ENCODE data around the gene CD69. TPM values are rescaled to one million over a fixed set of nuclear protein-coding genes. Genes with fewer than 3 reads are reported as not detected.

Gene CD69
- total RNA-seq, 1 experiment from 2014 or later = not detected

DNA sequence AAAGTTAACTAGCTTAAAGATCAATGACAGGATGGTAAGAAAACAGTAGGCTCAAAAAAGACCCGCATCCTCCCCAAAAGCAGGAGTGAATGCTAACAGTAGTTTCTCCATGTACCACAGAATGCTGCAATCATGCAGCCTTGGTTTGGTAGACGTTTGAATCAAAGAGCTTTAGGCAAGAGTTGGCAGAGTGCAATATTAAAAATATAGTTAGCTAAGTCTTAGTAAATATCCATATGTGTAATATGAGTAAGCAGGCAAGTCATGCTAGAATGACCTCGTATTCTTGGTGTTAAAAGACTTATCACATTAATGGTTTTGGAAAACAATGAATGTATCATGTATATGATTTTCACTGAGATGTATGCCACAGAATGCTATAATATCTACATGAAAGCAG, 47.8 kb upstream of the CD69 start:
- Mint-ChIP-seq H3K27ac (ENCODE audit: unreplicated experiment) (no peak overlapping the region), H3K4me1 (ENCODE audit: low read depth, unreplicated experiment) (no peaks in the 10 kb centered on the region), H3K4me3 (ENCODE audit: unreplicated experiment) (no peak overlapping the region), H3K36me3 (ENCODE audit: insufficient read depth, unreplicated experiment) (no peaks in the 10 kb centered on the region), H3K9me3 (ENCODE audit: unreplicated experiment) (no peaks in the 10 kb centered on the region), H3K27me3 (ENCODE audit: insufficient read depth, unreplicated experiment) (peaks cover 21% of the 10 kb centered on the region)
- POLR2A ChIA-PET = no interaction called here
- H3K27me3 ChIP-seq (replicated peaks; ENCODE audit: control insufficient read depth, insufficient read depth, low read length) = no peaks in the 10 kb centered on the region
- H3K9me3 ChIP-seq = no peaks in the 10 kb centered on the region
- no TSS peak for BruUV-seq (replicated peaks)
- H3K36me3 ChIP-seq (ENCODE audit: control insufficient read depth, insufficient read depth, low read length) = no peaks in the 10 kb centered on the region
- no peak overlapping the region for H3K4me3 ChIP-seq (ENCODE audit: low read depth, low read length)
- DNase-seq = no peak
- H3K4me1 ChIP-seq = no peaks in the 10 kb centered on the region
- CTCF ChIA-PET = no interaction called here
- intact Hi-C loops (cut with micrococcal nuclease; ENCODE audit: unreplicated experiment) = no loop called here
- TF ChIP-seq, protein P1, sequence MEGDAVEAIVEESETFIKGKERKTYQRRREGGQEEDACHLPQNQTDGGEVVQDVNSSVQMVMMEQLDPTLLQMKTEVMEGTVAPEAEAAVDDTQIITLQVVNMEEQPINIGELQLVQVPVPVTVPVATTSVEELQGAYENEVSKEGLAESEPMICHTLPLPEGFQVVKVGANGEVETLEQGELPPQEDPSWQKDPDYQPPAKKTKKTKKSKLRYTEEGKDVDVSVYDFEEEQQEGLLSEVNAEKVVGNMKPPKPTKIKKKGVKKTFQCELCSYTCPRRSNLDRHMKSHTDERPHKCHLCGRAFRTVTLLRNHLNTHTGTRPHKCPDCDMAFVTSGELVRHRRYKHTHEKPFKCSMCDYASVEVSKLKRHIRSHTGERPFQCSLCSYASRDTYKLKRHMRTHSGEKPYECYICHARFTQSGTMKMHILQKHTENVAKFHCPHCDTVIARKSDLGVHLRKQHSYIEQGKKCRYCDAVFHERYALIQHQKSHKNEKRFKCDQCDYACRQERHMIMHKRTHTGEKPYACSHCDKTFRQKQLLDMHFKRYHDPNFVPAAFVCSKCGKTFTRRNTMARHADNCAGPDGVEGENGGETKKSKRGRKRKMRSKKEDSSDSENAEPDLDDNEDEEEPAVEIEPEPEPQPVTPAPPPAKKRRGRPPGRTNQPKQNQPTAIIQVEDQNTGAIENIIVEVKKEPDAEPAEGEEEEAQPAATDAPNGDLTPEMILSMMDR (IDR thresholded peaks at IDR 0.05; ENCODE audit: insufficient read depth in 1 of 2, low read depth in 1 of 2, low read length in 1 of 2, severe bottlenecking in 1 of 2, unreplicated experiment in 1 of 2) = no peak

DNA sequence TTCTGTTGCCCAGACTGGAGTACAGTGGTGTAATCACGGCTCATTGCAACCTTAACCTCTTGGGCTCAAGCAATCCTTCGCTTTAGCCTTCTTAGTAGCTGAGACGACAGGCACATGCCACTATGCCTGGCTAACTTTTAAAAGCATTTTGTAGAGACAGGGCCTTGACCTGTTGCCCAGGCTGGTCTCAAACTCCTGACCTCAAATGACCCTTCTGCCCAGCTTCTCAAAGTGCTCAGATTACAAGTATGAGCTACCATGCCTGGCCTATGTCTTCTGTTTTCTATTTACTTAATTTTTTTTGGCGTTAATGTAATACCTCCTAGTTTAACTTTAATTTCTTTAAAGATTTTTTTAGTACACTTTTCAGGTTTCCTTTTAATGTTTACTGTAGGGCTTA, 46.0 kb upstream of the CD69 start:
- H3K4me3 ChIP-seq (ENCODE audit: low read depth, low read length) = no peak overlapping the region
- Mint-ChIP-seq H3K4me1 (ENCODE audit: low read depth, unreplicated experiment) (no peaks in the 10 kb centered on the region), H3K27me3 (ENCODE audit: insufficient read depth, unreplicated experiment) (peaks cover 21% of the 10 kb centered on the region), H3K4me3 (ENCODE audit: unreplicated experiment) (no peak overlapping the region), H3K27ac (ENCODE audit: unreplicated experiment) (no peak overlapping the region), H3K36me3 (ENCODE audit: insufficient read depth, unreplicated experiment) (no peaks in the 10 kb centered on the region), H3K9me3 (ENCODE audit: unreplicated experiment) (no peaks in the 10 kb centered on the region)
- ChIA-PET CTCF (no interaction called here), POLR2A (no interaction called here)
- no peak for DNase-seq
- TF ChIP-seq, protein P1 (IDR thresholded peaks at IDR 0.05; ENCODE audit: insufficient read depth in 1 of 2, low read depth in 1 of 2, low read length in 1 of 2, severe bottlenecking in 1 of 2, unreplicated experiment in 1 of 2) = no peak
- no peaks in the 10 kb centered on the region for H3K27me3 ChIP-seq (replicated peaks; ENCODE audit: control insufficient read depth, insufficient read depth, low read length)
- H3K9me3 ChIP-seq = no peaks in the 10 kb centered on the region
- no TSS peak for BruUV-seq (replicated peaks)
- no peaks in the 10 kb centered on the region for H3K36me3 ChIP-seq (ENCODE audit: control insufficient read depth, insufficient read depth, low read length)
- intact Hi-C loops (cut with micrococcal nuclease; ENCODE audit: unreplicated experiment) = no loop called here
- no peaks in the 10 kb centered on the region for H3K4me1 ChIP-seq

DNA sequence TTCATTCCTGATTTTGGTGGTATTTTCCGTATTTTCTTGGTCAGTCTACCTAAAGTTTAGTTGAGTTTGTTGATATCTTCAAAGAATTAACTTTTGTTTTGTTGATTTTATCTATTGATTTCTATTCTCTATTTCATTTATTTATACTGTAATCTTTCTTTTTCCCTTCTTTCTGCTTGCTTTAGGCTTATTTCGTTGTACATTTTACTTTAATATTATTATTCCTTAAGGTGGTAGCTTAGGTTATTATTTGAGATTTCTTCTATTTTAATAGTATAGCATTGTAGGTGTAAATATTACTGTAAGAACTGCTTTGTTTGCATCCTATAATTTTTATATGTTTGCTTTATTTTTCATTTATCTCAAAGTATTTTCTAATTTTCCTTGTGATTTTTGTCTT, 45.2 kb upstream of the CD69 start:
- Mint-ChIP-seq H3K27me3 (ENCODE audit: insufficient read depth, unreplicated experiment) (peaks cover 13% of the 10 kb centered on the region), H3K4me3 (ENCODE audit: unreplicated experiment) (no peak overlapping the region), H3K36me3 (ENCODE audit: insufficient read depth, unreplicated experiment) (no peaks in the 10 kb centered on the region), H3K9me3 (ENCODE audit: unreplicated experiment) (no peaks in the 10 kb centered on the region), H3K4me1 (ENCODE audit: low read depth, unreplicated experiment) (no peaks in the 10 kb centered on the region), H3K27ac (ENCODE audit: unreplicated experiment) (no peak overlapping the region)
- Histone ChIP-seq H3K9me3 (no peaks in the 10 kb centered on the region), H3K4me1 (no peaks in the 10 kb centered on the region), H3K4me3 (ENCODE audit: low read depth, low read length) (no peak overlapping the region), H3K36me3 (ENCODE audit: control insufficient read depth, insufficient read depth, low read length) (no peaks in the 10 kb centered on the region), H3K27me3 (replicated peaks; ENCODE audit: control insufficient read depth, insufficient read depth, low read length) (no peaks in the 10 kb centered on the region)
- TF ChIP-seq, protein P1 (IDR thresholded peaks at IDR 0.05; ENCODE audit: insufficient read depth in 1 of 2, low read depth in 1 of 2, low read length in 1 of 2, severe bottlenecking in 1 of 2, unreplicated experiment in 1 of 2) = no peak
- no peak for DNase-seq
- CTCF ChIA-PET = no interaction called here
- intact Hi-C loops (cut with micrococcal nuclease; ENCODE audit: unreplicated experiment) = no loop called here
- no TSS peak for BruUV-seq (replicated peaks)
- POLR2A ChIA-PET = no interaction called here

Data from Caco-2 (cell line).